ENCODE results near the gene TMEM220.

TMEM220 gene

DNA sequence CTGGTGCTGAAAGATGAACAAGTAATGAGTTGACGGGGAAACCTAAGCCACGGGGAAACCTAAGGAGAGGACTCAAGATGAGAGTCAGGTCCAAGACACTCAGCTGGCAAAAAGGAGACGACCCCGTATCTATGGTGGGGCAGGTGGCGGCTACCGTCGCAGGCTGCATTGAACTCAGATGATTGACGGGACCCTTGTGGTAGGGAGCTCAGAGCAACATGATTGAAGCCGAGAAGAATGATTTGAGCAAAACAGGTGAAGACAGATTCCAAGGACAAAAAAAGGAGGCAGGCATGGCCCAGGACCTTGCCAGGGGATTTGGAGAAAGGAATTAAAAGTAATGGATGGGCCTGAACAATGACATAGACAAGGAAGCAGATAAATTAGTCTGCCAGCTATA is 65.3 kb downstream of the TMEM220 start:
- DNase-seq (ENCODE audit: low read depth in 2 of 2): no peak

All from stimulated activated CD4-positive, alpha-beta T cell treated with anti-CD3 and anti-CD28 coated beads, Interleukin-12 subunit alpha, Interleukin-12 subunit beta, amount 100 ng/mL, for 24 hours (primary cell).